PFSK-1 (cell line): ENCODE results near the gene IL18R1.

Source experiments
- FOXP2 ChIP-seq: optimal IDR thresholded peaks from 2 replicates; pipeline ENCODE3; 2011; ENCODE audit warnings: borderline replicate concordance, control low read depth, inconsistent platforms; ENCODE audit not compliant: insufficient read depth; ENCODE audit errors: extremely low read length, extremely low read depth
- POLR2AphosphoS5 ChIP-seq: IDR thresholded peaks from 2 replicates; pipeline ENCODE4 v1.6.1; 2012; ENCODE audit warnings: low read depth, mild to moderate bottlenecking, control low read depth, low read length, moderate library complexity
- SIN3A ChIP-seq: IDR thresholded peaks from 2 replicates; pipeline ENCODE4 v1.6.1; 2012; ENCODE audit warnings: mild to moderate bottlenecking, low read length, moderate library complexity, borderline replicate concordance; ENCODE audit not compliant: insufficient read depth
- TAF1 ChIP-seq: IDR thresholded peaks from 2 replicates; pipeline ENCODE4 v1.6.1; 2012; ENCODE audit warnings: low read length, control low read depth, borderline replicate concordance; ENCODE audit not compliant: insufficient read depth
- TF ChIP-seq, protein P1 (sequence below), 2 experiments: IDR thresholded peaks; 2 replicates each; pipeline versions ENCODE4 v1.6.1 to v1.8.0; 2011 to 2012; ENCODE audit warnings: low read depth in 2 of 2, low read length in 2 of 2, control low read depth in 1 of 2, inconsistent platforms in 1 of 2, mild to moderate bottlenecking in 1 of 2, moderate library complexity in 1 of 2; ENCODE audit not compliant: insufficient read depth in 1 of 2

IL18R1 gene

DNA sequence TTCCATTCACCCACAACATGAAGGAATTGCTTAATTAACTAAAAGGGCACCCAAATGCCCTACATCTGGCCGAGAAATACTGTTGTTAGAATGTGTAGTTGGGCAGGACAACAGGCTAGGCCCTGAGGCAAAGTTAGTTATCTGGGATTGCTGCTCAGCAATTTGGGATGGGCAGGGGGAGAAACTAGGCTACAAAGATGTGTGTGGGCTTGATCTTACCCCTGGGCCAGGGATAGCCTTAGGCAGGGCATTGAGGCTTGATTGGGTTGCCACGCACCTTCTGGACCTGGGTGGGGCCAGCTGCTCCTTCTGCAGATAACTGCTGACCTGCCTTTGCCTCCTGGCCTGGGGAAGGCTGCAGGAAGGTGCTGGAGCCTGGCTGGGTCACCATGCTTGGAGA is 76.8 kb downstream of the IL18R1 start:
- TF ChIP-seq, protein P1, sequence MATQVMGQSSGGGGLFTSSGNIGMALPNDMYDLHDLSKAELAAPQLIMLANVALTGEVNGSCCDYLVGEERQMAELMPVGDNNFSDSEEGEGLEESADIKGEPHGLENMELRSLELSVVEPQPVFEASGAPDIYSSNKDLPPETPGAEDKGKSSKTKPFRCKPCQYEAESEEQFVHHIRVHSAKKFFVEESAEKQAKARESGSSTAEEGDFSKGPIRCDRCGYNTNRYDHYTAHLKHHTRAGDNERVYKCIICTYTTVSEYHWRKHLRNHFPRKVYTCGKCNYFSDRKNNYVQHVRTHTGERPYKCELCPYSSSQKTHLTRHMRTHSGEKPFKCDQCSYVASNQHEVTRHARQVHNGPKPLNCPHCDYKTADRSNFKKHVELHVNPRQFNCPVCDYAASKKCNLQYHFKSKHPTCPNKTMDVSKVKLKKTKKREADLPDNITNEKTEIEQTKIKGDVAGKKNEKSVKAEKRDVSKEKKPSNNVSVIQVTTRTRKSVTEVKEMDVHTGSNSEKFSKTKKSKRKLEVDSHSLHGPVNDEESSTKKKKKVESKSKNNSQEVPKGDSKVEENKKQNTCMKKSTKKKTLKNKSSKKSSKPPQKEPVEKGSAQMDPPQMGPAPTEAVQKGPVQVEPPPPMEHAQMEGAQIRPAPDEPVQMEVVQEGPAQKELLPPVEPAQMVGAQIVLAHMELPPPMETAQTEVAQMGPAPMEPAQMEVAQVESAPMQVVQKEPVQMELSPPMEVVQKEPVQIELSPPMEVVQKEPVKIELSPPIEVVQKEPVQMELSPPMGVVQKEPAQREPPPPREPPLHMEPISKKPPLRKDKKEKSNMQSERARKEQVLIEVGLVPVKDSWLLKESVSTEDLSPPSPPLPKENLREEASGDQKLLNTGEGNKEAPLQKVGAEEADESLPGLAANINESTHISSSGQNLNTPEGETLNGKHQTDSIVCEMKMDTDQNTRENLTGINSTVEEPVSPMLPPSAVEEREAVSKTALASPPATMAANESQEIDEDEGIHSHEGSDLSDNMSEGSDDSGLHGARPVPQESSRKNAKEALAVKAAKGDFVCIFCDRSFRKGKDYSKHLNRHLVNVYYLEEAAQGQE (IDR thresholded peaks at IDR 0.05; ENCODE audit: insufficient read depth in 1 of 2, low read depth in 2 of 2, low read length in 2 of 2): no peak
- TF ChIP-seq POLR2AphosphoS5: no peak
- no peak for TF ChIP-seq SIN3A
- no peak for TF ChIP-seq FOXP2

DNA sequence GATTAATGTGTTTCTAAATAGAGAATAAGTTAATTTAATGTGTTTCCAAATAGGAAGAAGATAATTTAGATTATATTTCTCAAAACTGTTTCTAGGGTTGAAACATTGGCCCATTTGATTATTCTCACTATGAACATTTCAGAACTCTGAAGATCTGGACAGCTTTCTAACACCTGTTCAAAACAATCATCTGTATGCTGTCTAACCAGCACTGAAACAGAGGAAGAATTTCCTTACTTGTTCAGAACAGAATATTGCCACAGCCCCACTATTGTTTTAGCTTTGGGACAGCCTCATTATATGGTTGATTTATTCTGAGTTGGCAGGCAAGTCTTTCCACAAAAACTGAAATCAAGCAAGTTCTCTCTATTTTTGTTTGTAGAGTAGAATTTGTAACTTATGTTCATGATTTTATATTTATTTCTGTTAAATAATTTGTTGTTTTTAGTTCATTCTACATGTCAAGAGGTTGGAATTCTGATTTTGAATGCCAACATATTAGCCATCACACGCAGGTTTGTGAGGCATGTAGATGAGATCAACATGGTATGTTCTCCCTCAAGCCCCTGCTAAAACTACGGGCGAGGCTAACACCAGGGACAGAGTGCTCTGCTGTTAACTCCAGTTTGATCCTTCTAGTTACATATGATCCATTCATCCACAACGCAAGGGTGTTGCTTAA is 78.5 kb downstream of the IL18R1 start:
- no peak for TF ChIP-seq SIN3A
- TF ChIP-seq TAF1: no peak
- TF ChIP-seq, protein P1 (IDR thresholded peaks at IDR 0.05; ENCODE audit: insufficient read depth in 1 of 2, low read depth in 2 of 2, low read length in 2 of 2): no peak
- no peak for TF ChIP-seq POLR2AphosphoS5
- TF ChIP-seq FOXP2: no peak

DNA sequence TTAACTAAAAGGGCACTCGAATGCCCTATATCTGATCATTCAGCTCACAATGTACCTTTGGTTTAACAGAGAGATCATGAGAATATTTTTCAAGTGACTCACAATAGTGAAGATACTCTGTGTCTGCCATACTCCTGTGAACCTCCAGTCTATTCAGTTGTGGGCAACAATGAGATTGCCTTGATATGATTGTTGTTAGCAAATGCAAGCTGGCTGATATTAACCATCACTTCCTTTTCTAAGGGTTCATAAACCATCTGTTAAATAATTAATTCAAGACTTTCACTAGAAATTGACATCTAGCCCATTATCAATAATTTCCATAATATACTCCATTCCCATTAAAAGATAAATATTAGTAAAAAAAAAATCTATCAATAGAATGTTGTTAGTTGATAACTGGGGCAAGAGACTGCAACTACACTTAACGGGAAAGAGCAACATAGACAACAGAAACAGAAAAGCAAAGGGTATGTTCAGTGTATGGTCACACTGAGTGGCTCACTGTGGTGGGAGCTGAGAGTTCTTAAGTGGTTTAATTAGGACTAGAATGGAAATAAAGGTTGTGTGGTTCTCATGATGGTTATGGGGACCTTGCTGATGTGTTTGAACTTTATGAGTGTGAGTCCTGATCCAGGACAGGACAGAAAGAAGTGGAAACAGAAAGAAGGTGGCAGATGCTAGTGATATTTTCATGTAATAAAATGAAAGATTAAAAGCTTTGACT is 79.2 kb downstream of the IL18R1 start:
- TF ChIP-seq, protein P1 (IDR thresholded peaks at IDR 0.05; ENCODE audit: insufficient read depth in 1 of 2, low read depth in 2 of 2, low read length in 2 of 2): no peak
- TF ChIP-seq SIN3A (no peak), POLR2AphosphoS5 (no peak), TAF1 (no peak), FOXP2 (no peak)

DNA sequence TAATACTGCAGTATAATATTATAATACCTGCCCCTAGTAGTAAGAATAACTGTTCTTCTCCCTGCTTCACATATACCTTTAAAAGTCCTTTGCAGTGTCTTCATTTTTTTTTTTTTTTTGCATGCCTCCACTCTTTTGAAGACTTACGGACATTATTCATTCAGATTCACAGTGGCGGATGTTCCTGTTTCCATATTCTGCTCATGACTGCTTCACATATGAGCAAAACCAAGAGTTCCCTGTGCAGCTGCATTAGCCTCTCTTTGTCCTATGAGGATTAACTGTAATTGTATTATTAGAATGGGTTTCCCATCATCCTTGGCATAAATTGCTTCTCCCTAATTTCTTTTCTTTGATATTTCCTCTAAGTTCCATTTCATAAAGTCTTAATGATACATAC is 80.1 kb downstream of the IL18R1 start:
- no peak for TF ChIP-seq POLR2AphosphoS5
- TF ChIP-seq TAF1: no peak
- TF ChIP-seq, protein P1 (IDR thresholded peaks at IDR 0.05; ENCODE audit: insufficient read depth in 1 of 2, low read depth in 2 of 2, low read length in 2 of 2): no peak
- no peak for TF ChIP-seq FOXP2
- no peak for TF ChIP-seq SIN3A
